ENCODE results near the gene SMIM35.

SMIM35 gene

DNA sequence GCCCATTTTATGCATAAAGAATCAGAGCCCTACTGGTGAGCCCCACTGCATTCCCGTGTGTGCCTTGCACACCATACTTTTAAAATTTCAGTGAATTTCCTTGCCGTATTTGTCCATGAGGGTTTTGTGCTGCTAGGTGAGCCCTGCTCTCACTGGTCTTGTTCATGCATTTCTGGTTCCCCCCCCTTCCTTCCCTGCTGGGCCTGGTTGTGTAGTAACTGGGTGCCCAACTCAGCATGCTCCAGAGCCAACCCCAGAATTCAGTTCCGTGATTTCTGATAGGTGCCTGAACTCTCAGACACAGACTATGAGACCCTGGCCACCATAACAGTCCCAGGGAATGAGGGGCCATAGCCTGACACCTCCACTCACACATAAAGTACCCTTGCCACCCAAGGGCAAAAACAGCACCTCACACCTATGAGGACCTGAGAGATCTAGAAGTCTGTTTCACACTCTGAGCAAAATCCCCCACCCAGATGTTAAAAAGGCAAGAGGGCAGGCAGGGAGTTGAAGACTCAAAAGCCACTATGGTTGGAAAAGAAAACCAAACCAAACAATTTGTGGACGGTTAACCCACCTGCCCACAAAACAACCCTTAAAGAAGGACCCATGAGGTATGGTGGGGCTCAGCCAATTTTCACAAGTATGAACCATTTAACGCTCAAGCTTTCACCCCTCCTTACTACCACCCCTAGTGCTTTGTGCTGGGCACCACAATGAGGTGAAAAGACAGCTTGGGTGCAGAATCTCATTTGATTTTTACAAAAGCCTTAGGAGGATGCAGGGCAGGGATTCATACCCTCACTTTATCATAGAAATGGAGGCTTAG is 117.4 kb downstream of the SMIM35 start:
- no peak overlapping the region for H3K4me2 ChIP-seq (ENCODE audit: low read length)
- TF ChIP-seq EZH2phosphoT487 (IDR thresholded peaks at IDR 0.05; ENCODE audit: borderline replicate concordance, low read length) = no peak
- TF ChIP-seq, protein P1, sequence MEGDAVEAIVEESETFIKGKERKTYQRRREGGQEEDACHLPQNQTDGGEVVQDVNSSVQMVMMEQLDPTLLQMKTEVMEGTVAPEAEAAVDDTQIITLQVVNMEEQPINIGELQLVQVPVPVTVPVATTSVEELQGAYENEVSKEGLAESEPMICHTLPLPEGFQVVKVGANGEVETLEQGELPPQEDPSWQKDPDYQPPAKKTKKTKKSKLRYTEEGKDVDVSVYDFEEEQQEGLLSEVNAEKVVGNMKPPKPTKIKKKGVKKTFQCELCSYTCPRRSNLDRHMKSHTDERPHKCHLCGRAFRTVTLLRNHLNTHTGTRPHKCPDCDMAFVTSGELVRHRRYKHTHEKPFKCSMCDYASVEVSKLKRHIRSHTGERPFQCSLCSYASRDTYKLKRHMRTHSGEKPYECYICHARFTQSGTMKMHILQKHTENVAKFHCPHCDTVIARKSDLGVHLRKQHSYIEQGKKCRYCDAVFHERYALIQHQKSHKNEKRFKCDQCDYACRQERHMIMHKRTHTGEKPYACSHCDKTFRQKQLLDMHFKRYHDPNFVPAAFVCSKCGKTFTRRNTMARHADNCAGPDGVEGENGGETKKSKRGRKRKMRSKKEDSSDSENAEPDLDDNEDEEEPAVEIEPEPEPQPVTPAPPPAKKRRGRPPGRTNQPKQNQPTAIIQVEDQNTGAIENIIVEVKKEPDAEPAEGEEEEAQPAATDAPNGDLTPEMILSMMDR (IDR thresholded peaks at IDR 0.05; ENCODE audit: low read depth, low read length, poor library complexity, severe bottlenecking) = no peak

DNA sequence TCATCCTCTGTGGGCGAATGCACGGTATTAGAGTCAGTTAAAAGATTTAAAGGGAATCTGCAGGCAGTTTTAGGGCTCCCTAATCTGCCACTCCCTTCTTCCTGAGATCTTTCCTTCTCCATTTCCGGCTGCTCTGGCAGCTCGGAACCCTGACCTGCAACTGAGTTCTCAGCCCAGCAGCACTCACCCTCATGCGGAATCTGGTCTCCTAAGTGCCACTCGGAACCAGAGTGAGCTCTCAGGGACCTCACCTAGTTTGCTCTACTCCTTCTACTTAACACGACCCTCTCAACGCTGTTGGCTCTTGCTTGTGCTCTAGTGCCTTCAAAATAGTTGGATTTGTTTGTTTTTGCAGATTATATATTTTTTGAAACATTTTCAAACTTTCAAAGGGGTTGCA is 119.9 kb downstream of the SMIM35 start:
- H3F3A ChIP-seq (ENCODE audit: control insufficient read depth, insufficient read depth) = no peaks in the 10 kb centered on the region; the same call in 1 of the 2 replicates

More for the DNA sequence above, 117.4 kb downstream of the SMIM35 start:
- Histone ChIP-seq H3K4me3 (ENCODE audit: low read length) (no peak overlapping the region), H3K79me2 (ENCODE audit: control insufficient read depth, low read length) (no peaks in the 10 kb centered on the region), H3K27me3 (ENCODE audit: control insufficient read depth, low read length) (no peaks in the 10 kb centered on the region), H3K9me2 (replicated peaks; ENCODE audit: control insufficient read depth, low read length) (no peaks in the 10 kb centered on the region), H3K4me1 (ENCODE audit: control insufficient read depth, low read length) (peaks cover 22% of the 10 kb centered on the region), H3K27ac (ENCODE audit: low read depth, low read length) (no peak overlapping the region), H3F3A (ENCODE audit: control insufficient read depth, insufficient read depth) (no peaks in the 10 kb centered on the region), H4K20me1 (ENCODE audit: control insufficient read depth, insufficient read depth, low read depth, low read length) (no peaks in the 10 kb centered on the region), H3K9me3 (ENCODE audit: control insufficient read depth, insufficient read depth, low read length) (no peaks in the 10 kb centered on the region), H3K36me3 (ENCODE audit: control insufficient read depth, low read length) (no peaks in the 10 kb centered on the region)

DNA sequence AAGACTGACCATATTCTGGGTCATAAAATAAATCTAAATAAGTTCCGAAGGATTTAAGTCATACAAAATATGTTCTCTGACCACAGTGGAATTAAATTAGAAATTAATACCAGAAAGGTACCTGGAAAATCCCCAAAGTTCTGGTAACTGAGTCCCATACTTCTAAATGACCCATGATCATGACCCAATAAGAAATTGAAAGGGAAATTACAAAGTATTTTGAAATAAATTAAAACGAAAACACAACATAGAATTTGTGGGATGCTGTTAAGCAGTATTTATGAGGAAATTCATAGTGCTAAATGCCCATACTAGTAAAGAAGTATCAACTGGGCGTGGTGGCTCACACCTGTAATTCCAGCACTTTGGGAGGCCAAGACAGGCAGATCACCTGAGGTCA is 123.9 kb downstream of the SMIM35 start:
- Histone ChIP-seq H3K9me2 (replicated peaks; ENCODE audit: control insufficient read depth, low read length) (no peaks in the 10 kb centered on the region), H3K27ac (ENCODE audit: low read depth, low read length) (no peak overlapping the region), H3K4me1 (ENCODE audit: control insufficient read depth, low read length) (peaks cover 22% of the 10 kb centered on the region), H4K20me1 (ENCODE audit: control insufficient read depth, insufficient read depth, low read depth, low read length) (no peaks in the 10 kb centered on the region), H3F3A (ENCODE audit: control insufficient read depth, insufficient read depth) (no peaks in the 10 kb centered on the region; the same call in 1 of the 2 replicates), H3K4me2 (ENCODE audit: low read length) (no peak overlapping the region), H3K27me3 (ENCODE audit: control insufficient read depth, low read length) (no peaks in the 10 kb centered on the region), H3K36me3 (ENCODE audit: control insufficient read depth, low read length) (no peaks in the 10 kb centered on the region), H3K4me3 (ENCODE audit: low read length) (no peak overlapping the region), H3K9me3 (ENCODE audit: control insufficient read depth, insufficient read depth, low read length) (peaks cover 5% of the 10 kb centered on the region; the same call in 1 of the 2 replicates), H3K79me2 (ENCODE audit: control insufficient read depth, low read length) (no peaks in the 10 kb centered on the region)
- TF ChIP-seq EZH2phosphoT487 (IDR thresholded peaks at IDR 0.05; ENCODE audit: borderline replicate concordance, low read length) = no peak
- TF ChIP-seq, protein P1 (IDR thresholded peaks at IDR 0.05; ENCODE audit: low read depth, low read length, poor library complexity, severe bottlenecking) = no peak

More for the DNA sequence above, 119.9 kb downstream of the SMIM35 start:
- Histone ChIP-seq H3K79me2 (ENCODE audit: control insufficient read depth, low read length) (no peaks in the 10 kb centered on the region), H3K4me1 (ENCODE audit: control insufficient read depth, low read length) (peaks cover 12% of the 10 kb centered on the region), H3K36me3 (ENCODE audit: control insufficient read depth, low read length) (no peaks in the 10 kb centered on the region), H3K27ac (ENCODE audit: low read depth, low read length) (no peak overlapping the region), H3K4me3 (ENCODE audit: low read length) (no peak overlapping the region), H3K9me2 (replicated peaks; ENCODE audit: control insufficient read depth, low read length) (no peaks in the 10 kb centered on the region), H3K9me3 (ENCODE audit: control insufficient read depth, insufficient read depth, low read length) (no peaks in the 10 kb centered on the region), H3K27me3 (ENCODE audit: control insufficient read depth, low read length) (no peaks in the 10 kb centered on the region), H3K4me2 (ENCODE audit: low read length) (no peak overlapping the region), H4K20me1 (ENCODE audit: control insufficient read depth, insufficient read depth, low read depth, low read length) (no peaks in the 10 kb centered on the region)
- TF ChIP-seq EZH2phosphoT487 (IDR thresholded peaks at IDR 0.05; ENCODE audit: borderline replicate concordance, low read length) = no peak
- TF ChIP-seq, protein P1 (IDR thresholded peaks at IDR 0.05; ENCODE audit: low read depth, low read length, poor library complexity, severe bottlenecking) = no peak

Data from DOHH2 (cell line).